A549 (cell line): ENCODE results near the gene CLEC2B. TPM values are rescaled to one million over a fixed set of nuclear protein-coding genes. Genes with fewer than 3 reads are reported as not detected.
"Not testable (repeated sequence)": the region's sequence is repeated elsewhere in the genome, so short reads cannot be mapped to it uniquely, and the experiment has no call there.

Experiments used
- ATAC-seq, 2 experiments: fragments of 200-7000 bp in 1 of 2; fragments of >200 bp in 1 of 2; cut with Nextera tagmentation in 1 of 2; cut with Tn5 transposase in 1 of 2; 3 replicates each; pipeline versions ENCODE4 v1.8.0 to v1.9.1; 2018 to 2020; ENCODE audit warnings: mild to moderate bottlenecking in 1 of 2, moderate library complexity in 1 of 2
- CTCF ChIA-PET: fragments of 300-600 bp; sonication (Branson Sonifier 250); formaldehyde crosslinking; extraction: SDS; loops from one replicate; lab custom pipeline; 2021; ENCODE audit warnings: antibody characterized with exemption, inconsistent platforms; lab: Yijun Ruan, JAX
- POLR2A ChIA-PET: fragments of 350-600 bp; formaldehyde crosslinking; extraction: SDS; loops from one replicate; lab custom pipeline; 2021; ENCODE audit warnings: antibody characterized with exemption, inconsistent platforms; lab: Yijun Ruan, JAX
- DNase-seq, 2 experiments: peaks; one replicate each; pipeline versions ENCODE4 v3.0.0 to v3.0.0-alpha.2; 2011 to 2016; ENCODE audit warnings: low read depth in 1 of 2, low spot score in 1 of 2
- FAIRE-seq: peaks from 2 replicates; lab custom pipeline; 2011; peaks lifted over from hg19 to GRCh38; lab: Jason Lieb, UNC
- H3K27ac ChIP-seq, 2 experiments: fragments of >200 bp; sonication (Bioruptor Twin); formaldehyde crosslinking; 3 replicates each; pipeline ENCODE4 v1.5.1; 2016 to 2017
- H3K4me1 ChIP-seq: fragments of >200 bp; sonication (Bioruptor Twin); formaldehyde crosslinking; 3 replicates; pipeline ENCODE4 v1.6.1; 2016
- H3K4me2 ChIP-seq: fragments of >200 bp; sonication (Bioruptor Twin); formaldehyde crosslinking; 3 replicates; pipeline ENCODE4 v1.6.1; 2016
- H3K4me3 ChIP-seq: fragments of >200 bp; sonication (Bioruptor Twin); formaldehyde crosslinking; 3 replicates; pipeline ENCODE4 v1.5.1; 2016
- H3K9me3 ChIP-seq: fragments of >200 bp; sonication (Bioruptor Twin); formaldehyde crosslinking; 3 replicates; pipeline ENCODE4 v1.6.1; 2016
- BHLHE40 ChIP-seq: IDR thresholded peaks from 2 replicates; pipeline ENCODE4 v1.6.1; 2012; ENCODE audit warnings: low read depth, low read length, inconsistent platforms
- EHMT2 ChIP-seq: fragments of 200-600 bp; sonication (generic); IDR thresholded peaks from 2 replicates; pipeline ENCODE4 v1.6.1; 2016; ENCODE audit warnings: antibody characterized with exemption, low read depth, mild to moderate bottlenecking, moderate library complexity
- FOSB ChIP-seq: fragments of 250-450 bp; sonication (Bioruptor Pico); IDR thresholded peaks from 2 replicates; pipeline ENCODE4 v1.5.0; 2020; ENCODE audit warnings: mild to moderate bottlenecking, moderate library complexity
- FOXS1 ChIP-seq: fragments of 250-450 bp; sonication (Bioruptor Pico); IDR thresholded peaks from 2 replicates; pipeline ENCODE4 v1.5.0; 2020; ENCODE audit warnings: mild to moderate bottlenecking, moderate library complexity
- JUN ChIP-seq, 2 experiments: fragments of >200 bp; sonication (Bioruptor Twin); formaldehyde crosslinking; IDR thresholded peaks; 2 replicates in 1 of 2; 3 replicates in 1 of 2; pipeline ENCODE4 v1.6.1; 2016 to 2017
- KDM5A ChIP-seq: fragments of 200-600 bp; sonication (generic); IDR thresholded peaks from 2 replicates; pipeline ENCODE4 v1.6.1; 2016; ENCODE audit warnings: antibody characterized with exemption, mild to moderate bottlenecking
- PHF8 ChIP-seq: fragments of 200-600 bp; sonication (generic); IDR thresholded peaks from 2 replicates; pipeline ENCODE4 v1.6.1; 2016; ENCODE audit warnings: low read depth, mild to moderate bottlenecking, antibody characterized with exemption, moderate library complexity, borderline replicate concordance
- RAD21 ChIP-seq, 2 experiments: fragments of >200 bp in 1 of 2; sonication (Bioruptor Twin) in 1 of 2; formaldehyde crosslinking in 1 of 2; IDR thresholded peaks in 1 of 2; conservative IDR thresholded peaks in 1 of 2; 2 replicates in 1 of 2; 3 replicates in 1 of 2; pipeline ENCODE4 v1.6.1; 2012 to 2018; ENCODE audit warnings: inconsistent platforms in 1 of 2
- SMC3 ChIP-seq: fragments of >200 bp; sonication (Bioruptor Twin); formaldehyde crosslinking; IDR thresholded peaks from 3 replicates; pipeline ENCODE4 v1.6.1; 2018; ENCODE audit warnings: inconsistent platforms
- ZSCAN20 ChIP-seq: fragments of 250-450 bp; sonication (Bioruptor Pico); IDR thresholded peaks from 2 replicates; pipeline ENCODE4 v1.8.0; 2022; ENCODE audit warnings: mild to moderate bottlenecking, moderate library complexity
- WGBS: methylation state at CpG from one replicate; pipeline ENCODE4 v1.1.6; 2017; ENCODE audit errors: missing lambda C conversion rate; 5-methylcytosine and 5-hydroxymethylcytosine counted together
- polyA plus RNA-seq, 4 experiments: library from polyadenylated mRNA; depleted of rRNA in 3 of 4; stranded (reverse); fragments of >200 nt; fragmentation: RNase III in 1 of 4; extraction: RNeasy Plus Mini Kit Qiagen cat#74134 plus additional on column Dnase treatment in 1 of 4; gene quantifications; 2 replicates in 3 of 4; 3 replicates in 1 of 4; pipeline ENCODE4 v1.2.3, GENCODE V29; 2011 to 2017
- TF ChIP-seq, protein P1 (sequence below): IDR thresholded peaks from 2 replicates; pipeline ENCODE4 v1.6.1; 2012; ENCODE audit warnings: low read depth, borderline replicate concordance
- TF ChIP-seq, protein P2 (sequence below): fragments of 250-450 bp; sonication (Bioruptor Pico); IDR thresholded peaks from 2 replicates; pipeline ENCODE4 v1.5.0; 2020; ENCODE audit warnings: low read depth, mild to moderate bottlenecking, moderate library complexity
- TF ChIP-seq, protein P3 (sequence below): fragments of 150-350 bp; IDR thresholded peaks from 2 replicates; pipeline ENCODE4 v1.6.1; 2014; ENCODE audit warnings: low read depth, mild to moderate bottlenecking, low read length

The CLEC2B gene
- polyA plus RNA-seq, 2 of the 4 experiments (the other 2 are of a cell fraction), result 0.30 to 2.1 TPM

DNA sequence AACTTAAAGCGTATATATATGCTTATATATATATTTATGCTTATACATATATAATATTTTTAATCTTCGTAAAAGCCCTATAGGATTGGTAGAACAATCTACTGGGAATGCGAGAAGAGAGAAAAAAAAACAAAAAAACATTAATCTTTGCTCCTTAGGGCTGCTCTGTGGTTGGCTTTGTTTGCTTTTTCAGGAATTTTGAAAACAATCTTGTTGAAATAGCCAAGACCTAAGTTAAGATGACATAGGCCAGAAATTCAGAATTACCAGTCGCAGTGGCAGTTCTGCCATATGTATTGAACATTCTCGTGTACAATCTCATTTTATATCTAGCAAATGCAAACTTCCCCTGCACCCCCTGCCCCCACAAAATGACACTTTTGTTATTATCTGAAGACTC is 12.8 kb upstream of the CLEC2B start (continued):
- TF ChIP-seq RAD21 (conservative IDR thresholded peaks at IDR 0.05 in 1 of 2, IDR thresholded peaks at IDR 0.05 in 1 of 2) (no peak), KDM5A (no peak), ZSCAN20 (CRISPR knock-in tag) (no peak)
- TF ChIP-seq, protein P1, sequence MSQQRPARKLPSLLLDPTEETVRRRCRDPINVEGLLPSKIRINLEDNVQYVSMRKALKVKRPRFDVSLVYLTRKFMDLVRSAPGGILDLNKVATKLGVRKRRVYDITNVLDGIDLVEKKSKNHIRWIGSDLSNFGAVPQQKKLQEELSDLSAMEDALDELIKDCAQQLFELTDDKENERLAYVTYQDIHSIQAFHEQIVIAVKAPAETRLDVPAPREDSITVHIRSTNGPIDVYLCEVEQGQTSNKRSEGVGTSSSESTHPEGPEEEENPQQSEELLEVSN, result no peak
- TF ChIP-seq, all 56 proteins: peak for 0

DNA sequence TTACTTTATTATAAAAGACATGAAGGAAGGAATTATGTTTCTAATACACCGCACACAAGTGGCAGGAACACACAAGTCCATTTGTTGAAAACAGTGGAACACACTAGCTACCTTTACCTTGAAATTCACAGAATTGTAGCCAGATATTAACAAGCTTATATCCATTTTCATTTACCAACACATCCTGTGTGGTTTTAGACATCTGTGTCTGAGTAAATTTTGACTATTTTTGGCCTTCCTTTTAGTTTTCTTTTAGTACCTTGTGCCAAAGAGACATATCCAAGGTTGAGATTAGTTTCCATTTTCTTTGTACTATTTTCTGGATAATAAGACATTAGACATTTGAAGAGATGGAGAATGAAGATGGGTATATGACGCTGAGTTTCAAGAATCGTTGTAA is 12.1 kb upstream of the CLEC2B start, which contains the start of gene KLRF2:
TSS of gene KLRF2 (plus strand) at position 244 of the 400 bp plus-strand sequence. CDS start at position 351, 107 bp downstream.
- WGBS, result 76% methylated on average over 3 of the region's 3 CpGs
- H3K4me2 ChIP-seq, result no peak within 1 kb of the TSS
- H3K9me3 ChIP-seq, result no peaks in the 10 kb centered on the region
- CTCF ChIA-PET, result no interaction called here
- TF ChIP-seq PHF8, result no peak
- TF ChIP-seq EHMT2, result no peak
- TF ChIP-seq, all 56 proteins: peak for 0
- ATAC-seq (no peak), FAIRE-seq (no peak), DNase-seq (no peak)
- no peak within 1 kb of the TSS for H3K4me3 ChIP-seq
- H3K27ac ChIP-seq, result no peak within 1 kb of the TSS
- POLR2A ChIA-PET, result no interaction called here
- H3K4me1 ChIP-seq, result no peaks in the 10 kb centered on the region

DNA sequence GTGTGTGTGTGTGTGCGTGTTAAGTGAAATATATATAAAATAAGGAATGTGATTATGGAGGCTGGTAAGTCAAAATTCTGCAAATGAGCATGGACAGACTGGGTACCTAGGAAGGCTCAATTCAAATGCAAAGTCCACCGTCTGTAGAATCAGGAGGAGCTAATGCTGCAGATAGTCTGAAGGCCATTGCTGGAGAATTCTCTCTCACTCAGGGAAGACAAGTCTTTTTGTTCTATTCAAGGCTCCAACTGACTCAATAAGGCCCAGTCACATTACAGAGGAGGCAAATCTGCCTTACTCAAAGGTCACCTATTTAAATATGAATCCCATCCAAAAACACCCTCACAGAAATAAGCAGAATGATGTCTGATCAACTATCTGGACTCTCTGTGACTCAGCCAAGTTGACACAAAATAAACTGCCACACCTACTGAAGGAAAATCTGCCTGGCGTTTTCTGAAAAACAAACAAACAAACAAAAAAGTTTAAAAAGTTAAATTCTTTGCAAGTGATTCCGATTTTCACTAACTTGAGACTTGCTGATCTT is 11.5 kb upstream of the CLEC2B start:
- no peaks in the 10 kb centered on the region for H3K4me1 ChIP-seq
- FAIRE-seq (no peak), DNase-seq (no peak), ATAC-seq (no peak)
- no peak for TF ChIP-seq PHF8
- no peak overlapping the region for H3K4me3 ChIP-seq
- H3K9me3 ChIP-seq, result no peaks in the 10 kb centered on the region
- no peak overlapping the region for H3K27ac ChIP-seq
- H3K4me2 ChIP-seq, result no peak overlapping the region
- POLR2A ChIA-PET, result no interaction called here
- CTCF ChIA-PET, result no interaction called here
- 50% methylated on average over 4 of the region's 4 CpGs for WGBS

DNA sequence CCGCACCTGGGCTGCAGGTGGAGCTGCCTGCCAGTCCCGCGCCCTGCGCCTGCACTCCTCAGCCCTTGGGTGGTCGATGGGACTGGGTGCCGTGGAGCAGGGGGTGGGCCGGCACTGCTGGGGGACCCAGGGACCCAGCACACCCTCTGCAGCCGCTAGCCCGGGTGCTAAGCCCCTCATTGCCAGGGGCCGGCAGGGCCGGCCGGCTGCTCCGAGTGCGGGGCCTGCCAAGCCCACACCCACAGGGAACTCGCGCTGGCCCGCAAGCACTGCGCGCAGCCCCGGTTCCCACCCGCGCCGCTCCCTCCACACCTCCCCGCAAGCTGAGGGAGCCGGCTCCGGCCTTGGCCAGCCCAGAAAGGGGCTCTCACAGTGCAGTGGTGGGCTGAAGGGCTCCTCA is 7.0 kb upstream of the CLEC2B start:
- H3K27ac ChIP-seq, H3K4me2 ChIP-seq, H3K9me3 ChIP-seq, CTCF ChIA-PET, FAIRE-seq, H3K4me1 ChIP-seq, H3K4me3 ChIP-seq, POLR2A ChIA-PET, ATAC-seq, DNase-seq: not testable (repeated sequence)
- 88% methylated on average over 17 of the region's 26 CpGs for WGBS

DNA sequence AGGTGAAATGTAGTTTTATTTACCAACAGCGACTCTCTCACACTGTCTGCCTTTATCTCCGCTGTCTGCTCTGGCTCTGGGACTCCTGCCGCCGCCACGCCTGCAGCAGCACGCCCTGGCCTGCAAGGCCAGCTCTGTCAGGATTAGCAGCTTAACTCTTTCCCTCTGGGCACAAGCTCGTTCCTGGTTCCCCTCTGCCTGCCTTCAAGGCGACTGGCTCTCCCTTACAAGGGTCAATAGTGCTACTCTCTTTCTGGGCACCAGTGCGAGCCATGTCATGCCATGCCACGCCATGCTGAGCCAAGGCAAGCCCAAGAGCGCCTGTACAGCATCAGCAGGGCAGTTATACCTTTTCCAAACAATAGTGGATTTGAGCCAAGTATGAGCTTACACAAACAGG is 3.6 kb upstream of the CLEC2B start:
- WGBS, result 85% methylated on average over 11 of the region's 11 CpGs
- Histone ChIP-seq H3K4me1 (no peaks in the 10 kb centered on the region), H3K27ac (no peak overlapping the region), H3K4me2 (no peak overlapping the region), H3K9me3 (no peaks in the 10 kb centered on the region), H3K4me3 (no peak overlapping the region)
- ChIA-PET CTCF (no interaction called here), POLR2A (no interaction called here)
- ATAC-seq, result no peak
- TF ChIP-seq SMC3 (no peak), FOXS1 (CRISPR knock-in tag) (no peak), JUN (IDR thresholded peaks at IDR 0.05) (no peak), BHLHE40 (no peak), PHF8 (no peak), FOSB (CRISPR knock-in tag) (no peak)
- TF ChIP-seq, protein P2, sequence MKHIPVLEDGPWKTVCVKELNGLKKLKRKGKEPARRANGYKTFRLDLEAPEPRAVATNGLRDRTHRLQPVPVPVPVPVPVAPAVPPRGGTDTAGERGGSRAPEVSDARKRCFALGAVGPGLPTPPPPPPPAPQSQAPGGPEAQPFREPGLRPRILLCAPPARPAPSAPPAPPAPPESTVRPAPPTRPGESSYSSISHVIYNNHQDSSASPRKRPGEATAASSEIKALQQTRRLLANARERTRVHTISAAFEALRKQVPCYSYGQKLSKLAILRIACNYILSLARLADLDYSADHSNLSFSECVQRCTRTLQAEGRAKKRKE (CRISPR knock-in tag), result no peak
- TF ChIP-seq, protein P3, sequence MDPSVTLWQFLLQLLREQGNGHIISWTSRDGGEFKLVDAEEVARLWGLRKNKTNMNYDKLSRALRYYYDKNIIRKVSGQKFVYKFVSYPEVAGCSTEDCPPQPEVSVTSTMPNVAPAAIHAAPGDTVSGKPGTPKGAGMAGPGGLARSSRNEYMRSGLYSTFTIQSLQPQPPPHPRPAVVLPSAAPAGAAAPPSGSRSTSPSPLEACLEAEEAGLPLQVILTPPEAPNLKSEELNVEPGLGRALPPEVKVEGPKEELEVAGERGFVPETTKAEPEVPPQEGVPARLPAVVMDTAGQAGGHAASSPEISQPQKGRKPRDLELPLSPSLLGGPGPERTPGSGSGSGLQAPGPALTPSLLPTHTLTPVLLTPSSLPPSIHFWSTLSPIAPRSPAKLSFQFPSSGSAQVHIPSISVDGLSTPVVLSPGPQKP, result no peak
- no peak for FAIRE-seq
- no peak for DNase-seq
